ENCODE results near the gene COL4A6. TPM values are rescaled to one million over a fixed set of nuclear protein-coding genes. Genes with fewer than 3 reads are reported as not detected.

Gene COL4A6
- total RNA-seq, 1 donor from 2014 or later = not detected

DNA sequence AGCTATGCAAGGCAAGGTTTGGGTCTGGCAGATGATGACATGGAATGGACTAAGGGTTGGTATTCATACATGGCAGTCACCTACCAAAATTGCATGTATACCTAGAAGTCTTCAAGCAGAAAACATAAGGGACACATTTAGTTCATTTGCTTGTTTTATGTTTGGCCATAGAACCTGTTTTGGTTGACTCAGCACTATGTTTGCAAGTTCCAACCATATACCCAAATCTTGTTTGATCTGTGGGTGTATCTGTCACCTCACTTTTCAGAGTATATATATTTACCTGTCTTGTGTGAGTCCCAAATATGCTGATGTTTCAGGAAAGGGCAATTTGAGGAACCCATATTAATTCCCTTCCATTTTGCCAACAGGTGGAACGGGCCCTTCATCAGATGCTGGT, 307.3 kb downstream of the COL4A6 start:
- H3K27me3 Mint-ChIP-seq (ENCODE audit: insufficient read depth) = no peaks in the 10 kb centered on the region
- no peaks in the 10 kb centered on the region for H3K9me3 Mint-ChIP-seq
- intact Hi-C loops (cut with micrococcal nuclease) = no loop called here
- peaks cover 30% of the 10 kb centered on the region for H3K36me3 Mint-ChIP-seq (ENCODE audit: low read depth)
- H3K27ac Mint-ChIP-seq = no peak overlapping the region
- no peak for DNase-seq (ENCODE audit: low spot score)
- no peak overlapping the region for H3K4me3 Mint-ChIP-seq
- no peaks in the 10 kb centered on the region for H3K4me1 Mint-ChIP-seq (ENCODE audit: low read depth)

DNA sequence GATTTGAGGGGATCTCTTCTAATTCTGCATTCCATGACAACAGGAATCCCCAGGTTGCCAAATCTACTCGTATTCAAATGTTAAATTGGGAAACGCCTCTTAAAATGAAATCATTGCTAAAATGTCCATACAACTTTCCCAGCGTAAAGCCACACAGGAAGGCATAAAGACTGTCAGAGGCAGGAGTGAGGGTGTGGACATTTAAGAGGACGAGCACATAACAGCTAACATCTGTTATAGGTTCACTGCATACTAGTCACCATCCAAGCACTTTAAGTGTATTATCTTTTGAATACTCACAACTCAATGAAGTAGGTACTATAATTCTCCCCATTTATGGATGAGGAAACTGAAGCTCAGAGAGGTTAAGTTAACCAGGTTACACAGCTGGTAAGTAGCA, 311.1 kb downstream of the COL4A6 start:
- Mint-ChIP-seq H3K36me3 (ENCODE audit: low read depth) (peaks cover 23% of the 10 kb centered on the region), H3K4me1 (ENCODE audit: low read depth) (peaks cover 4% of the 10 kb centered on the region), H3K27me3 (ENCODE audit: insufficient read depth) (no peaks in the 10 kb centered on the region), H3K4me3 (no peak overlapping the region), H3K27ac (no peak overlapping the region), H3K9me3 (no peaks in the 10 kb centered on the region)
- DNase-seq (ENCODE audit: low spot score) = no peak
- intact Hi-C loops (cut with micrococcal nuclease) = no loop called here

DNA sequence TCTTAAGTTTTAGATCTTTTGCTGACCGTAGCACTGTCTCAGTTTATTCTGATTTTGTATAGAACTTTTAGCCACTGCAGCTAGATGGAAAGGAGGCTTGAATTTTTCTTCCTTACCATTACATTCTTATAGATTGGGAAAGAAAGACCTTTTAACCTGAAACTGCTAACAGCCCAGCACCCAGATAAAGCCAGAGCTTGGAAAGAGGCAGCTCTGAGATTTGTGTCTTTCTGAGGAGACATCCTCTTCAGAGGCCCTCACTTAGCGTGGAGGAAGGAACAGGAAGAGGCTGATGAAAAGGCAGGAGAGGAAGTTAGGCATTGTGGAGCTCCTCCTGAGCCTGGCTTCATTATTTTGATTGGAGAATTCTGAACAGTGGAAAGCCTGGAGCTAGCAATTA, 311.6 kb downstream of the COL4A6 start:
- Mint-ChIP-seq H3K36me3 (ENCODE audit: low read depth) (peaks cover 21% of the 10 kb centered on the region), H3K4me3 (no peak overlapping the region), H3K4me1 (ENCODE audit: low read depth) (peaks cover 4% of the 10 kb centered on the region), H3K9me3 (no peaks in the 10 kb centered on the region), H3K27me3 (ENCODE audit: insufficient read depth) (no peaks in the 10 kb centered on the region), H3K27ac (no peak overlapping the region)
- intact Hi-C loops (cut with micrococcal nuclease) = no loop called here
- no peak for DNase-seq (ENCODE audit: low spot score)

DNA sequence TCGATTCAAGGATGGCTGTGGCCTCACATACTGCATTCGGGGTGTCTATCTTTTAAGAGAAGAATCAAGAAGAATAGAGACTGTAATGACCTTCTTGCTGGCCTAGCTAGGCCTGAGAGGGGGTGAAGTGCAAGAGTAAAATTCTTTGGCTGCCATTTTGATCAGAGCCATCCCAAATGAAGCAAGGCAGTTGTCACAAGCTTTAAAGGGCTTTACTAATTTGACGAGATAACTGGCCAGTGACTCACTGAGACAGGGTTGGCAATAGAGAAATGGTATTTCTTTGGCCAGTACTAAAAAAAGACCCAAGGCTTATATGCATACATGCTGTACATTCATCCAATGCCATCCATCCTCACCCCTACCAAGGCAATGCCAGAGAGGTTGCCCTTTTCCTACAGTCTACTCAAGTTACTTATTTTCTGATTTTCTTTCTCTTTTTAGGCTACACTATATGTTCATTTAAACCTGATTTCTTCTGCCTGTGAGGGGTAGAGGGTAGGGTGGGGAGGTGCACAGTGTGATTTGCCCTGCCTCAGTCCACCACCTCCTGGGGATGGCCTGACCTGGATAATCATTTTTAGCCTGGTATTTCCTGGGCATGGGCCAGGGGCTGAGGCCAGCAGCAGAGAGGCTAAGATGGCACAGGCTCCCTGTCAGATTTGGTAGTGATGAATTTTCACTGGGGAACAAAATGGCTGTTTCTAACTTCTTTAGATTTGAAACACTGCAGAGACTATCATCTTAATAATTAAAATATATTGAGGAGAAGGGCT, 314.4 kb downstream of the COL4A6 start:
- Mint-ChIP-seq H3K9me3 (no peaks in the 10 kb centered on the region), H3K4me3 (no peak overlapping the region), H3K27ac (peak overlapping the region; percentile 31), H3K4me1 (ENCODE audit: low read depth) (peaks cover 4% of the 10 kb centered on the region), H3K27me3 (ENCODE audit: insufficient read depth) (no peaks in the 10 kb centered on the region), H3K36me3 (ENCODE audit: low read depth) (peaks cover 9% of the 10 kb centered on the region)
- intact Hi-C loops (cut with micrococcal nuclease) = no loop called here
- DNase-seq (ENCODE audit: low spot score) = no peak

DNA sequence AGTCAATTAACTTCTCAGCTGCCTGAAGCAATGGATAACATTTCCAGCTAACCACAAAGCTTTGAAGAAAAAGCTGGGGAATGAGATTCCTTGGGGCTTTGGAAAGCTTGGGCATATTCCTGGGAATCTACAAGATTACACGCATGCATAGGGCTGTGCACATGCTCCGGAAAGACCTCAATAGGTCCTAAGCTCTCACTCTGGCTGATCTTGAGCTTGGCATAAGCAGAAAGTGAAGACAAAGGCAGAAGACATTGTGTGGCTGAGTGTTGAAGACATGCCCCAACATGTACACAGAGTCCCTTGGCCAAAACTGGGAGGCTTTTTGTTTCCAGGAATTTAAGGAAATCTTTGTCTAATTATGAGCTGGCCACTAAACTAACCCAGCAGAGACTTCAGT, 315.5 kb downstream of the COL4A6 start:
- Mint-ChIP-seq H3K27ac (no peak overlapping the region), H3K4me3 (no peak overlapping the region), H3K36me3 (ENCODE audit: low read depth) (peaks cover 10% of the 10 kb centered on the region), H3K27me3 (ENCODE audit: insufficient read depth) (no peaks in the 10 kb centered on the region), H3K4me1 (ENCODE audit: low read depth) (peaks cover 4% of the 10 kb centered on the region), H3K9me3 (no peaks in the 10 kb centered on the region)
- intact Hi-C loops (cut with micrococcal nuclease) = no loop called here
- DNase-seq (ENCODE audit: low spot score) = no peak

DNA sequence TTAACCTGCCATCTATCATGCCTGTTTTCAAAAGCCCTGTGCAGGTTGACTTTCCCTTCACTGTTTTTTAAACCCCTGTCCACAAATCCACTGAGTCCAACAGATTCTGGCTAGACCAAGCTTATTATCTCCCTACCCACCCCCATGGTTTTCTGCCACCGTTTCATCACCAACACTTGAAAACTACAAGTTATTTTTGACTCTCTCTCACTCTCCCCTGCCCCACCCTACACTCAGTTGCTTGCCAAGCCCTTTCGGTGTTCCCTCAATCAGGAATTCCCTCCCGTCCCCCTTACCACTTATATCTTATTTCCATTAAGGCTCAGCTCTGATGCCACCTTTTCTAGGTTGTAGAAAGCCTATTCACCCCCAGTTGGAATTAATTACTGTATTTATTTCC, 316.9 kb downstream of the COL4A6 start:
- no peaks in the 10 kb centered on the region for H3K9me3 Mint-ChIP-seq

DNA sequence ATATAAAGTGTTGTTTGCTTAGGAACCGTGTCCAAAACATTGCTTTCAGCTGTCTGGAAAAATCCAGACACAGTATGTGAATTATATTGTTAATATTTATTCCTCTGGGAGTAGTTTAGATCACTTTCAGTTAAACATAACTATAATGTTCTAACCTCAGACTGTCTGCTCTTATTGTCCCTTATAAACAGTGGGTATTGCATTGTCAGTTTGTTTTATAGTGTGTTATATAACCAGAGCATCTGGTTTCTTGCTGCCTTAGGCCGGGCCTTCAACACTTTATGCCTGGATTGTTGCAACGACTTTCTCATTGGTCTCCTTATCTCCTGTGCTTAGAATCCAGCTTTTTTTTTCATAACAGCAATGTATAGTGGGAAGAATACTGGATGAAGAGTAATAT, 320.2 kb downstream of the COL4A6 start:
- Mint-ChIP-seq H3K9me3 (no peaks in the 10 kb centered on the region), H3K36me3 (ENCODE audit: low read depth) (peaks cover 2% of the 10 kb centered on the region), H3K4me3 (no peak overlapping the region), H3K4me1 (ENCODE audit: low read depth) (no peaks in the 10 kb centered on the region), H3K27me3 (ENCODE audit: insufficient read depth) (no peaks in the 10 kb centered on the region), H3K27ac (no peak overlapping the region)
- DNase-seq (ENCODE audit: low spot score) = no peak
- intact Hi-C loops (cut with micrococcal nuclease) = no loop called here

More for the DNA sequence above, 316.9 kb downstream of the COL4A6 start:
- H3K4me1 Mint-ChIP-seq (ENCODE audit: low read depth) = peaks cover 4% of the 10 kb centered on the region
- H3K27me3 Mint-ChIP-seq (ENCODE audit: insufficient read depth) = no peaks in the 10 kb centered on the region
- intact Hi-C loops (cut with micrococcal nuclease) = no loop called here
- H3K36me3 Mint-ChIP-seq (ENCODE audit: low read depth) = peaks cover 3% of the 10 kb centered on the region
- H3K27ac Mint-ChIP-seq = no peak overlapping the region
- DNase-seq (ENCODE audit: low spot score) = no peak
- H3K4me3 Mint-ChIP-seq = no peak overlapping the region

DNA sequence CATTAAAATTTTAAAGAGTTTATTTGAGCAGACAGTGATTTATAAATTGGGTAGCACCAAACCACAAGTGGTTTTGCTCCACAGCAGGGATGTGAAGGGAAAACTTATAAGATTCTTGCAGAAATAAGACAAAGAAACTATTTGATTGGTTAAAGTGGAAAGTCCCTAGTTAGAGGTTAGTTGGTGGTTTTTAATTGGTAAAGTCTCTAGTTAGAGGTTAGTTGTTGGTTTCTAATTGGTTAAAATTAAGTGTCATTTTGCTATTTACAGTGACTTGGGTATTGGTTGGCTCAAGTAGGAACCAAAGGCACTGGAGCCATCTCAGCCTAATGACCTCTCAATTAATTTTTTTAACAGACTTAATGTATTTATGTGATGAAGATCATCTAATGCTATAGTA, 323.7 kb downstream of the COL4A6 start:
- H3K9me3 Mint-ChIP-seq = no peaks in the 10 kb centered on the region
- intact Hi-C loops (cut with micrococcal nuclease) = no loop called here

More for the DNA sequence above, 323.7 kb downstream of the COL4A6 start:
- no peak overlapping the region for H3K27ac Mint-ChIP-seq
- no peak for DNase-seq (ENCODE audit: low spot score)
- H3K4me1 Mint-ChIP-seq (ENCODE audit: low read depth) = no peaks in the 10 kb centered on the region
- no peak overlapping the region for H3K4me3 Mint-ChIP-seq
- H3K27me3 Mint-ChIP-seq (ENCODE audit: insufficient read depth) = no peaks in the 10 kb centered on the region
- H3K36me3 Mint-ChIP-seq (ENCODE audit: low read depth) = peaks cover 2% of the 10 kb centered on the region

Other genes starting within 250 kb of the COL4A6 start
- gene COL4A5, start 1.4 kb upstream of the COL4A6 start, total RNA-seq = not detected in 2 replicates

Measured in activated T-helper 1 cell treated with anti-CD3 and anti-CD28 coated beads, Interleukin-12 subunit alpha, Interleukin-12 subunit beta, Interleukin-2, Interleukin-4 antibody, amounts not matched to agents 30 ng/mL and 10 ng/mL and 1 ng/mL, durations not matched to agents 14 hours and 24 hours and 36 hours (primary cell).